ENCODE results near the gene EHD2.
"Not testable (repeated sequence)": the region's sequence is repeated elsewhere in the genome, so short reads cannot be mapped to it uniquely, and the experiment has no call there.

The EHD2 gene

DNA sequence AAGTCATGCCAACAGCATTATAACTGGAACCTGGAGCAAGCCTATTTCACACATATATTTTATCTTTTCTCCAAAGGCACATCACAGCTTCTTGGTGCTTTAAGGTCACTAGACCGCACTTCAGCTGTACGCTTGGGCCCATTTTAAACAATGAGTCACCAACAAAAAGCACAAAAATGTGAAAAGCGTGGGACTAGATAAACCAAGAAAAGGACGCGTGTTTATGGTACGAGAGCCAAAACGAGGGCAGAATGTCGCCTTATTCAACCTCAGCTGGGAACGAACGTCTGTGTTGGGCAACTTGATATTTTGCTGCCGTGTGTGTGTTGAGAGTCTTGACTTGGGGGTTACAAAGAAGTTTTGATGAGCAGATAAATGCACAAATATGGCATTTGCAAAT is 9.2 kb upstream of the EHD2 start:
- intact Hi-C loops (cut with DNase I): no loop called here
- DNase-seq: no peak

DNA sequence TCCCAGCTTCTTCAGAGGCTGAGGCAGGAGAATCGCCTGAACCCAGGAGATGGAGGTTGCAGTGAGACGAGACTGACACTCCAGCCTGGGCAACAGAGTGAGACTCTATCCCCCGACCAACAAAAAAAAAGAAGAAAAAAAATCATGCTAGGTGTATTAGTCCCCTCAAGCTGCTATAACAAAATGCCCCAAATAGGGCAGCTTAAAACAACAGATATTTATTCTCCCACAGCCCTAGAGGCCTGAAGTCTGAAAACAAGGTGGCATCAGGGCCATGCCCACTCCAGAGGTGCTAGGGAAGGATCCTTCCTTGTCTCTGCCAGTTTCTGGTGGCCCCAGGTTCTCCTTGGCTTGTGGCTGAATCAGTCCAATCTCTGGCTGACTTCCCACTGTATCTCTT is 8.6 kb upstream of the EHD2 start:
- no peak for DNase-seq
- intact Hi-C loops (cut with DNase I): no loop called here

DNA sequence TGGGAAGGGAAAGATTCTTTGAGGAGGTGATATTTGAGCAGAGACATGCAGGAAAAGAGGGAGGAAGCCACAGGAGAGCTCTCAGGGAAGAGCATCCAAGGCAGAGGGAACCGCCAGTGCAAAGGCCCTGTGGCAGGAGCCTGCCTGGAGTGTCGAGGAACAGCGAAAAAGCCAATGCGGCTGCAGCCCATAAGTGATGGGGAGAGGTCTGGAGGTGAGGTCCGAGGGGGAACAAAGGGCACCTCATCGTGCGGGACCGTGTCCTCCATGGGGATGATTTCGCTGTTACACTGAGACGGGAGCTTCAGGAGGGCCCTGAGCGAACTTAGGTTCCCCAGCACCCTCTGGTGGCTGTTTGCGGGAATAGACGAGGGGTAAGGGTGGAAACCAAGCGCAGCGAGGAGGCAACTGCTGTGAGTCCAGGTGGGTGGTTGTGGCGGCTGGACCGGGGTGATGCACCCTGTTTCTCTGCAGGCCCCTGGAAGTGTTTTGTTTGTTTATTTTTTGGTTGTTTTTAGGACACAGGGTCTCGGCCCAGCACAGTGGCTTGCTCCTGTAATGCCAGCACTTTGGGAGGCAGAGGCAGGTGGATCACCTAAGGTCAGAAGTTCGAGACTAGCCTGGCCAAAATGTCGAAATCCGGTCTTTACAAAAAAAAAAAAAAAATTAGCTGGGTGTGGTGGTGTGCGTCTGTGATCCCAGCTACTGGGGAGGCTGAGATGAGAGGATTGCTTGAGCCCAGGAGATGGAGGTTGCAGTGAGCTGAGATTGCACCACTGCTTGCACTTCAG is 5.9 kb upstream of the EHD2 start:
- intact Hi-C loops (cut with DNase I): no loop called here
- DNase-seq: peak; percentile 49 to 89 (median 75)

DNA sequence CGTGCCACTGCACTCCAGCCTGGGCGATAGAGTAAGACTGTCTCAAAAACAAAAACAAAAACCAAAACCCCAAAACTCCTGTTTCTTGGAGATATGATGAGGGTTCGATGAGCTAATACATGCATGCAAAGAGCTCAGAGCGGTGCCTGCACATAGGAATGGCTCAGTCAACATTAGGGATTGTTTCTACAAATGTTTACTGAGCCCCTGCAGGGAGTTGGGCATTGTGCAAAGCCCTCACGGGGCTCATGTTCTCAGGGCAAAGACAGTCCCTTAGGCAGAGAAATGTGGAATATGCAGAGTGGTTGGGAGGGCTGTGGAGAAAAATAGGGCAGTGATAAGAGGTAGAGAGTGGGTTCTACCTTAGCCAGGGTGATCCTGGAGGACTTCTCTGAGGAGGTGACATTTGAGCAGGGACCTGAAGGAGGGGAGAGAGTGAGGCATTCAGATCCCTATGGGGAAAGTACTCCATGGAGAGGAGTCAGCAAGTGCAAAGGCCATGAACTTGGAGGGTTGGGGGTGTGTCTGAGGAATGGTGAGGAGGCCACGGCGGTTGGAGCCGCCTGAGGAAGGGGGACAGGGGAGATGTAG is 1.5 kb upstream of the EHD2 start:
- DNase-seq: no peak
- intact Hi-C loops (cut with DNase I): no loop called here

DNA sequence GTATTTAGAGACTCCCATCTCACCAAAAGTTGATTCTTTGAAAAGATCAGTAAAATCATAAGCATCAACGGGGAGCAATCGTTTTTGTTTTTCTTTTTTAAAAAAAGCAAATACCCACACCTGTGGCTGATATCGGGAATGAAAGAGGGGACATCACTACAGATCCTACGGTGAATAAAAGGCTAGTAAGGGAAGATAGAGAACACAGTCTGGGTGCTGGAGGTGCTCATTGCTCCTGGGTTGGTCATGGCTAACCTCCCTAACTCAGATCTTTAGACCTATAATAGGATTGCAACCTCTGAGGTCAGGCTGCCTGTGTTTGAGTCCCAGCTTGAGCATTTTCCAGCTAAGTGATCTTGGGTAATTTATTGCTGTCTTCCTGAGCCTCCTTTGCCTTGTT is 1.1 kb downstream of the EHD2 start:
- DNase-seq: no peak
- intact Hi-C loops (cut with DNase I): no loop called here

DNA sequence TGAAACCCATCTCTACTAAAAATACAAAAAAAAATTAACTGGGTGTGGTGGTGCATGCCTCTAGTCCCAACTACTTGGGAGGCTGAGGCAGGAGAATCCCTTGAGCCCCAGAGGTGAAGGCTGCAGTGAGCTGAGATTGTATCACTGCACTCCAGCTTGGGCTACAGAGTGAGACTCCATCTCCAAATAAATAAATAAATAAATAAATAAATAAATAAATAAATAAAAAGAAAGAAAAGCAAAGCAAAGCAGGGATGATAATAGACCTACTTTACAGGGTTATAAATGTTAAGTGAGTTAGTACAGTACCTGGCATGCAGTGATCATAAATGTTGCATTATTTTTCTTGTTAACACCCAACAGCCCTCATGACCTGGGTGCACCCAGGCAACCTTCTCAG is 1.6 kb downstream of the EHD2 start:
- DNase-seq; intact Hi-C loops (cut with DNase I): not testable (repeated sequence)

DNA sequence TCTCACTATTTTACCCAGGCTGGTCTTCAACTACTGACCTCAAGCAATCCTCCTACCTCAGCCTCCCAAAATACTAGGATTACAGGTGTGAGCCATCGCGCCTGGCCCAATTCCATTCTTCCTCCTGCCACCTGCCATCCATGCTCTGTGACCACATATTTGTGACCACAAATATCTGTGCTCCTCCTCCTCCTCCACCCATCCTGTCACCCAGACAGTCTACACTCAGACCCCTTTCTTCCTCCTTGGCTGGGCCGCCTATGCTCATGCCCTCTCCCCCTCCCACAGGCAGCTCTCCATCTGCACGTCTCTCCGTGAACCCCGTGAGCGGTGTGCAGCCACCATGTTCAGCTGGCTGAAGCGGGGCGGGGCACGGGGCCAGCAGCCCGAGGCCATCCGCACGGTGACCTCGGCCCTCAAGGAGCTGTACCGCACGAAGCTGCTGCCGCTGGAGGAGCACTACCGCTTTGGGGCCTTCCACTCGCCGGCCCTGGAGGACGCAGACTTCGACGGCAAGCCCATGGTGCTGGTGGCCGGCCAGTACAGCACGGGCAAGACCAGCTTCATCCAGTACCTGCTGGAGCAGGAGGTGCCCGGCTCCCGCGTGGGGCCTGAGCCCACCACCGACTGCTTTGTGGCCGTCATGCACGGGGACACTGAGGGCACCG is 3.2 kb downstream of the EHD2 start:
- DNase-seq: no peak
- intact Hi-C loops (cut with DNase I): no loop called here

DNA sequence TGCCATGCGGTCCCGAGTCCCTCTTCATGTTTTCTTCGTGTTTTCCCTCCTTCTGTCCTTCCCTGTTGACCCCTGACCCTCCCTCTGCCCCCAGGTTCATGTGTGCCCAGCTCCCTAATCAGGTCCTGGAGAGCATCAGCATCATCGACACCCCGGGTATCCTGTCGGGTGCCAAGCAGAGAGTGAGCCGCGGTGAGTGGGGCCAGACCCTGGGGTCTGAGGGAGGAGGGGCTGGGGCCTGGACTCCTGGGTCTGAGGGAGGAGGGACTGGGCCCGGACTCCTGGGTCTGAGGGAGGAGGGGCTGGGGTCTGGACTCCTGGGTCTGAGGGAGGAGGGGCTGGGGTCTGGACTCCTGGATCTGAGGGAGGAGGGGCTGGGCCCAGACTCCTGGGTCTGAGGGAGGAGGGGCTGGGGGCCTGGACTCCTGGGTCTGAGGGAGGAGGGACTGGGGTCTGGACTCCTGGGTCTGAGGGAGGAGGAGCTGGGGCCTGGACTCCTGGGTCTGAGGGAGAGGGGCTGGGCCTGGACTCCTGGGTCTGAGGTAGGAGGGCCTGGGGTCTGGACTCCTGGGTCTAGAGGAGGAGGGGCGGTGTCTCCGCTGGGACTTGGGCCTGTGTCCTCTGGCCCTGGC is 5.3 kb downstream of the EHD2 start:
- DNase-seq; intact Hi-C loops (cut with DNase I): not testable (repeated sequence)

DNA sequence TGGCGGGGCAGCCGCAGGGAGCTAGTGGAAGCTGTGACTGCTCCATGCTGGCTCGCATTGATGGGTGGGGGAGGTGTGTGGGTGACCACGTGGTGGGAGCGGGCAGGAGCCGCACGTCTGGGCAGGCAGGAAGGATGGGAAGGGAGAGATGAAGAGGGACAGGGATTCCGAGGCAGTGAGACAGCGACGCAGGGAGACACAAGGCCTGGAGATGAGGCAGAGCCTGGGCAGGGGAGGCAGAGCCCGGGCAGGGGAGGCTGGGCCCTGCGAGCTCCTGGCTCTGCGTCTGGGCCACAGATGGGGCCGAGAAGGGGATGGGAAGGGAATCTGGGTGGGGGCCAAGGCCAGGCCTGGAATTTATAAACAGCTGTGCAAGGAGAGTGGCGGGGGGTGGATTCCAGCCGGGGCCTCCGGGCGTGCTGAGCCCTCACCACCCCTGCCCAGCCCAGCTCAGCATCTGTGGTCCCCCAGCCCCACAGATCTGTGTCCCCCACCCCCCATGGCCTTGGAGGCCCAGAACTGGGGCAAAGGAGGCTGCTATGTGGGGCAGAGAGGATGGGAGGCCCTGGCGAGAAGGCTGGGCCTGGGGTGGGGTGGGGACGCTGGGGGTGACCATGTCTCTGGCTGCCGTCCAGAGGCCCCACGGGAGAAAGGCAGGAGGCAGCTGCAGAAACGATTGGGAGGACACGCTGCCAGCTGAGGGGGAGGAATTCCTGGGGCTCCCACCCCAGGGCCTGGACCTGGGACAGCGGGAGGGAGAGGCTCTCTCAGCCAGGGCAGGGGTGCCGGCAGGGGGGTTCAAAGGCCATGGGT is 6.0 kb downstream of the EHD2 start:
- intact Hi-C loops (cut with DNase I): no loop called here
- peak; percentile 24 to 82 (median 65) for DNase-seq

DNA sequence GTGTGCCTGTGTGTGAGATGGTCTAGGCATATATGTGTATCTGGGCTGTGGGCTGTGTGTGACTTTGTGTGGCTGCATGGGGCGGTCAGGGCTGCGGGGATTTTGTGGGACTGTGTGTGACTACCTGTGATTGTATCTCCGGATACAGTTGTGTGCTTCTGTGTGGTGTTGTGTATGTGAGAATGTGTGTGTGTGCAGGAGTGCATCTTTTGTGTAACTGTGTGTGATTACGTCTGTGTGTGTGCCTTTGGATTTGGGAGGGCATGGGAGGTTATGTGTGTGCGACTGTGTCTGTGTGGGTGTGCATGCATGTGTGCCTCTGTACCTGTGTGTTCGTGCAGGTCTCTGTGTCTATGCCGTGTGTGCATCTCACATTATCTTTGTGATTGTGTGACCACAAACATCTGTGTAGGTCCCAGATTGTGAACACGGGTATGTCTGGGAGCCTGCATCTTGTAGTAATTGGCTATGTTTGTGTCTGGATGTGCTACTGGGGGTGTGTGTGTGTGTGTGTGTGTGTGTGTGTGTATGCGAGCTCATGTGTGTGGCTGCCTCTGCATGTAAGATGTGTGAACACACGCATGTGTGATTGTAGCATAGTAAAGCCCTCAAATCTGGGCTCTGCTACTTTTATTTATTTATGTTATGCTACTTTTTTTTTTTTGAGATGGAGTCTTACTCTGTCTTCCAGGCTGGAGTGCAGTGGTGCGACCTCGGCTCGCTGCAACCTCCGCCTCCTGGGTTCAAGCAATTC is 7.6 kb downstream of the EHD2 start:
- DNase-seq: no peak
- intact Hi-C loops (cut with DNase I): no loop called here

DNA sequence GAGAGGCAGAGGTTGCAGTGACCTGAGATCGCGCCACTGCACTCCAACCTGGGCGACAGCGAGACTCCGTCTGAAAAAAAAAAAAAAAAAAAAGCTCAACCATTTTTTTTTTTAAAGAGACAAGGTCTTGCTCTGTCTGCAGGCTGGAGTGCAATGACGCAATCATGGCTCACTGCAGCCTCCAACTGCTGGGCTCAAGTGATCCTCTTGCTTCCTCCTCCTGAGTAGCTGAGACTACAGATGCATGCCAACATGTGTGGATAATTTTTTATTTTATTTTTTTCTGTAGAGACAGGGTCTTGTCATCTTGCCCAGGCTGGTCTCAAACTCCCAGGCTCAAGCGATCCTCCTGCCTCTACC is 10.3 kb downstream of the EHD2 start:
- peak in 3 of 42 donors; percentile 21 to 53 (median 36) for DNase-seq
- intact Hi-C loops (cut with DNase I): no loop called here

DNA sequence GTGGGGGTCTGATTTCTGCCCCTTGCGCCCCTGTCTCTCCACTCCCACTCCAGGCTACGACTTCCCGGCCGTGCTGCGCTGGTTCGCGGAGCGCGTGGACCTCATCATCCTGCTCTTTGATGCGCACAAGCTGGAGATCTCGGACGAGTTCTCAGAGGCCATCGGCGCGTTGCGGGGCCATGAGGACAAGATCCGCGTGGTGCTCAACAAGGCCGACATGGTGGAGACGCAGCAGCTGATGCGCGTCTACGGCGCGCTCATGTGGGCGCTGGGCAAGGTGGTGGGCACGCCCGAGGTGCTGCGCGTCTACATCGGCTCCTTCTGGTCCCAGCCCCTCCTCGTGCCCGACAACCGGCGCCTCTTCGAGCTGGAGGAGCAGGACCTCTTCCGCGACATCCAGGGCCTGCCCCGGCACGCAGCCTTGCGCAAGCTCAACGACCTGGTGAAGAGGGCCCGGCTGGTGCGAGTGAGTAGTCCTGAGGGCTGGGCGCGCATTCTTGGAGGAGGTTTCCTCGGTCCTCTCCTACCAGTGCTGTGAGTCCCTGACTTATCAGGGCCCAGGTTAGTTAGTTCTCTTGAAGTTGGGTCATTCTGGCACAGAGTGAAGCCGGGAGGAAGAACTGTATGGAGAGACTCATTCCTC is 12.7 kb downstream of the EHD2 start:
- intact Hi-C loops (cut with DNase I): no loop called here
- no peak for DNase-seq

DNA sequence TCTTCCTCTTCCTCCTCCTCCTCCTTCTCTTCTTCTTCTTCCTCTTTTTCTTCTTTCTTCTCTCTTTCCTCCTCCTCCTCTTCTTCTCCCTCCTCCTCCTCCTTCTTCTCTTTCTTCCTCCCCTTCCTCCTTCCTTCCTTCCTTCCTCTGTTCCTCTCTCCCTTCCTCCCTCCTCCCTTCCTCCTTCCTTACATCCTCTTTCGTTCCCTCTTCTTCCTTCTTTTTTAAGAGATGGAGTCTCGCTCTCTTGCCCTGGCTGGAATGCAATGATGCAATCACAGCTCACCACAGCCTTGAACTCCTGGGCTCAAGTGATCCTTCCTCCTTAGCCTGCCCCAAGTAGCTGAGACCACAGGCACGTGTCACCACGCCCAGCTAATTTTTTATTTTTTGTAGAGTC is 13.2 kb downstream of the EHD2 start:
- intact Hi-C loops (cut with DNase I): no loop called here

DNA sequence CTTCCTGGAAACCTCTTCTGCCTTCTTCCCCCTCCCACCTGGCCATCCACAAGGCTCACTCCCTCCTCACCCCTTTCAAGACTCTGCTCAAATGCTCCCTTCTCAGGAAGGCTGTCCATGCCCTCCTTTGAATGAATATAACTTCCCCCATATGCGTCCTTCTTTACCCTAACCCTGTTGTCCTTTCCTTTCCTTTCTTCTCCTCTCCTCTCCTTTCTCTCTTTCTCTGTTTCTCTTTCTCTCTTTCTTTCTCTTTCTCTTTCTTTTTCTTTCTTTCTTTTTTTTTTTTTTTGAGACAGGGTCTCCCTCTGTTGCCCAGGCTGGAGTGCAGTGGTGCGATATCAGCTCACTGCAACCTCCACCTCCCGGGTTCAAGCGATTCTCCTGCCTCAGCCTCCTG is 15.1 kb downstream of the EHD2 start:
- DNase-seq; intact Hi-C loops (cut with DNase I): not testable (repeated sequence)

More for the DNA sequence above, 13.2 kb downstream of the EHD2 start:
- no peak for DNase-seq

DNA sequence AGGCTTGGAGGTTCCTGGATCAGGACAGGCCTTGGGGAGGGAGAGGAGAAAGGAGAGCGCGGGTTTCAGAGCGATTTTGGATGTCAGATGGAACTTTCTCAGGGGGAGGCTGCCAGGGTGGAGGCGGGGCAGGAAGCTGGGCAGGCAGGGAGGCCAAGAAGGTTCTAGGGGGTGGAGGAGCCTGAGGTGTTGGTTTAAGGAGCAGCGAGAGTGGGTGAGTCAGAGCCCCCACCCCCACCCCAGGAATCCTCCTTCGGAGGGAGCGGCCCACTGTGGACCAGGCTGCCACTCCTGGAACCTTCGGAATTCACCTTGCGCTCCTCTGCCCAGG is 16.2 kb downstream of the EHD2 start:
- peak in 4 of 42 donors; percentile 5 to 44 (median 24) for DNase-seq
- intact Hi-C loops (cut with DNase I): no loop called here

DNA sequence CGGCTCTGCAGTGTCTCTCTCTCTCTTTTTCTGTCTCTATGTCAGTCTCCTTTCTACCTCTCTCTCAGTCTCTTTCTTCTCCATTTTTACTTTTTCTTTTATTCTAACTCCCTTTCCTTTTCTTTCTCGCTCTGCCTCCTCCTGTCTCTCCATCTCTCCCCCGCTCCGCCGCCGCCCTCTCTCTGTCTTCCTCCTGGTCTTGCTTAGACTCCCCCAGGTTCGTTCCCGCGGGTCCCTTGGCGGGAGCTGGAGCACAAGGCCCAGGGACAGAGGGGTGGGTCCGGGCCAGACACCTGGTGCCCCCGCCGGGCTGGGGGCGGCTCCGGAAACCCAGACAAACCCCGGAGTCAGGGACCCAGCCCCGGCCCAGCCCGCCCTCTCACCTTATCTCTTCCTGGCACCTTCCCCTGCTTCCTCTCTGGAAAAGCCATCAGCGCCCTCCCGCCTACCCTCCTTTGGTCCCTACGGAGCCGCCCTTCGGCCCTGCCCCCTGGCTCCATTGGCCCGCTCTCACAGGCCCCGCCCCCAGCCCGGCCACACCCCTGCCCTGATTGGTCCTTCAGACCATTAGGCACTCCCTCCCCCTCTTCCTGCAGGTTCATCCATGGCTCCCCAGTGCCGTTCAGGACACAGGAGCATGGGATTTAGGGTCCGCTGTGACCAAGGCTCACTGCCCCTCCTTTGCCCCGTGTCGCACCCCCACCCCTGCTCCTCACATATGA is 16.7 kb downstream of the EHD2 start:
- intact Hi-C loops (cut with DNase I): no loop called here
- peak; percentile 34 to 91 (median 78) for DNase-seq

DNA sequence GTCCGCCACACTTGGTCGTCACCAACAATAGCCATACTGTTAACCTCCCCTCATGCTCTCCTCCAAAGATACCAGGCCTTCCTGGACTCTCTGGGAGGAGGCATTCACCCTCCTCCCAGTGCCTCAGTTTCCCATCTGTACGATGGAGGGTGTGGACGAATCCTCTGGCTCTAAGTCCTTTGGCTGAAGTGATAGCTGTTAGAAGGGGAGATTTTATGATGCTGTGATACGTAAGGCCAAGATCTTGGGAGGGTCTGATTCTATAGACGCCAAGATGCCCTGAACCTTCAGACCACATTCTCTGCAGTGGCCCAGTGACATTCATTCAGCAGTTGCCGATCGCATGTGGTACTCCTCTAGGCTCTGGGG is 17.3 kb downstream of the EHD2 start:
- intact Hi-C loops (cut with DNase I): no loop called here
- no peak for DNase-seq

DNA sequence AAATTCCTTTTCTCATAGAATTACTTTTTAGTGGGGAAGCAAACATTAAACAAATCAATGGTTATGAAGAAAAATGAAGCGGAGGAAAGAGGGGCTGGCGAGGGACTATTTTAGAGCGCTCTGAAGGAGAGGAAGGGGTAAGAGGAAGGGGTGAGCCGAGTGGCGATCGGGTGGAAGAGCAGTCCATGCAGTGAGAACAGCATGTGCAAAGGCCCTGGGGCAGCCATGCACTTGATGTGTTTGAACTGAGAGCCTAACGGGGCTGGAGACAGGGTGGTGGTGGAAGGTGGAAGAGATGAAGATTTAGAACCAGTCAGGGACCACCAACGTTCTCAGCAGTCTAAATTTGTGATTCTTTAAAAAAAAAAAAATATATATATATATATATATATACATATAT is 17.7 kb downstream of the EHD2 start:
- intact Hi-C loops (cut with DNase I): no loop called here
- DNase-seq: no peak
